ENCODE data around the gene GPC3.

- no peak for TF ChIP-seq CTCF (IDR thresholded peaks at IDR 0.05 in 2 of 3, conservative IDR thresholded peaks at IDR 0.05 in 1 of 3; ENCODE audit: borderline replicate concordance in 1 of 3, insufficient read depth in 1 of 3, low read depth in 2 of 3, low read length in 2 of 3)
- TF ChIP-seq ZBTB33 (IDR thresholded peaks at IDR 0.05; ENCODE audit: extremely low read depth, insufficient replicate concordance, low read length), result no peak
- TF ChIP-seq POLR2A (IDR thresholded peaks at IDR 0.05; ENCODE audit: borderline replicate concordance, extremely low read depth, insufficient read depth, insufficient read length), result no peak
- TF ChIP-seq EZH2 (IDR thresholded peaks at IDR 0.05), result no peak
- no peak for TF ChIP-seq RAD21 (IDR thresholded peaks at IDR 0.05; ENCODE audit: low read depth)
- no peak for TF ChIP-seq JUND (IDR thresholded peaks at IDR 0.05)
Measured at GRCh38 chrX:133681897-133682296, 303.5 kb downstream of the GPC3 start.
